IMR-90 (cell line): ENCODE measurements around the gene RAB3C. TPM values are rescaled to one million over a fixed set of nuclear protein-coding genes. Genes with fewer than 3 reads are reported as not detected.

Experiments used
- ATAC-seq: fragments of 200-7000 bp; cut with Tn5 transposase; 2 replicates; pipeline ENCODE4 v1.9.1; 2020; ENCODE audit warnings: low read depth, mild to moderate bottlenecking, moderate library complexity
- BruUV-seq: library from RNA; stranded (reverse); fragments of 400-500 nt; replicated peaks from 2 replicates; lab custom pipeline; 2021; lab: Mats Ljungman, UMichigan
- CTCF ChIA-PET: fragments of 300-600 bp; formaldehyde crosslinking; extraction: SDS; loops from one replicate; lab custom pipeline; 2021; ENCODE audit warnings: antibody characterized with exemption; lab: Yijun Ruan, JAX
- POLR2A ChIA-PET: fragments of 300-600 bp; sonication (Branson Sonifier 250); formaldehyde crosslinking; loops from one replicate; lab custom pipeline; 2022; ENCODE audit warnings: antibody characterized with exemption; ENCODE audit not compliant: unreplicated experiment; lab: Charles Lee
- DNase-seq: peaks from one replicate; pipeline ENCODE4 v3.0.0; 2013
- H2AFZ ChIP-seq: replicated peaks from 2 replicates; pipeline ENCODE3; 2013; ENCODE audit warnings: low read length, mild to moderate bottlenecking; ENCODE audit not compliant: poor library complexity
- H2AK5ac ChIP-seq: 2 replicates; pipeline ENCODE4 v1.6.1; 2013; ENCODE audit warnings: low read depth, low read length, inconsistent platforms
- H2AK9ac ChIP-seq: replicated peaks from 2 replicates; pipeline ENCODE3; 2013; ENCODE audit warnings: mild to moderate bottlenecking, low read depth, low read length, moderate library complexity; ENCODE audit not compliant: poor library complexity
- H2BK120ac ChIP-seq: 2 replicates; pipeline ENCODE4 v1.6.1; 2013; ENCODE audit warnings: low read depth, low read length, inconsistent platforms
- H2BK15ac ChIP-seq: 3 replicates; pipeline ENCODE4 v1.6.1; 2013; ENCODE audit warnings: low read depth, low read length, inconsistent platforms
- H2BK20ac ChIP-seq: 2 replicates; pipeline ENCODE4 v1.6.1; 2013; ENCODE audit warnings: low read depth, mild to moderate bottlenecking, inconsistent platforms, low read length, moderate library complexity
- H2BK5ac ChIP-seq: 2 replicates; pipeline ENCODE4 v1.6.1; 2013; ENCODE audit warnings: mild to moderate bottlenecking, low read depth, low read length, inconsistent platforms; ENCODE audit not compliant: poor library complexity, severe bottlenecking
- H3K14ac ChIP-seq: replicated peaks from 2 replicates; pipeline ENCODE4 v1.6.1; 2013; ENCODE audit warnings: low read depth, low read length, inconsistent platforms
- H3K18ac ChIP-seq: 2 replicates; pipeline ENCODE4 v1.6.1; 2013; ENCODE audit warnings: low read depth, low read length, control low read depth
- H3K23ac ChIP-seq: 2 replicates; pipeline ENCODE4 v1.6.1; 2013; ENCODE audit warnings: low read depth, low read length, inconsistent platforms
- H3K27ac ChIP-seq: 2 replicates; pipeline ENCODE4 v1.5.1; 2013; ENCODE audit warnings: mild to moderate bottlenecking, control low read depth, low read length; ENCODE audit not compliant: insufficient read depth
- H3K27me3 ChIP-seq: 2 replicates; pipeline ENCODE4 v1.6.1; 2013; ENCODE audit warnings: low read length; ENCODE audit not compliant: control insufficient read depth, insufficient read depth
- H3K36me3 ChIP-seq: 2 replicates; pipeline ENCODE4 v1.6.1; 2013; ENCODE audit warnings: low read length, mixed read lengths; ENCODE audit not compliant: control insufficient read depth, insufficient read depth
- H3K4ac ChIP-seq: 2 replicates; pipeline ENCODE4 v1.6.1; 2013; ENCODE audit warnings: low read depth, low read length, inconsistent platforms
- H3K4me1 ChIP-seq: 2 replicates; pipeline ENCODE4 v1.6.1; 2013; ENCODE audit warnings: low read length, mixed read lengths; ENCODE audit not compliant: control insufficient read depth, insufficient read depth
- H3K4me2 ChIP-seq: 2 replicates; pipeline ENCODE4 v1.6.1; 2013; ENCODE audit warnings: low read depth, mild to moderate bottlenecking, control low read depth, low read length, moderate library complexity
- H3K4me3 ChIP-seq: 2 replicates; pipeline ENCODE4 v1.5.1; 2013; ENCODE audit warnings: low read depth, mild to moderate bottlenecking, control low read depth, low read length, moderate library complexity; ENCODE audit not compliant: insufficient read depth
- H3K56ac ChIP-seq: 2 replicates; pipeline ENCODE4 v1.6.1; 2013; ENCODE audit warnings: low read length, inconsistent platforms; ENCODE audit not compliant: insufficient read depth; ENCODE audit errors: extremely low read depth
- H3K79me1 ChIP-seq, 2 experiments: 2 replicates each; pipeline ENCODE4 v1.6.1; 2013; ENCODE audit warnings: low read length in 2 of 2, inconsistent platforms in 1 of 2, low read depth in 1 of 2
- H3K9ac ChIP-seq: 2 replicates; pipeline ENCODE4 v1.6.1; 2013; ENCODE audit warnings: low read depth, low read length, control low read depth
- H3K9me1 ChIP-seq: 2 replicates; pipeline ENCODE4 v1.6.1; 2013; ENCODE audit warnings: low read length, inconsistent platforms; ENCODE audit not compliant: insufficient read depth
- H3K9me3 ChIP-seq: 2 replicates; pipeline ENCODE4 v1.6.1; 2013; ENCODE audit warnings: low read length; ENCODE audit not compliant: control insufficient read depth, insufficient read depth
- H4K20me1 ChIP-seq: 2 replicates; pipeline ENCODE4 v1.6.1; 2013; ENCODE audit warnings: low read length, inconsistent platforms; ENCODE audit not compliant: insufficient read depth
- H4K5ac ChIP-seq: 2 replicates; pipeline ENCODE4 v1.6.1; 2013; ENCODE audit warnings: mild to moderate bottlenecking, low read depth, low read length, control low read depth
- H4K8ac ChIP-seq, 2 experiments: 2 replicates each; pipeline ENCODE4 v1.6.1; 2013; ENCODE audit warnings: low read depth in 2 of 2, low read length in 2 of 2, control low read depth in 1 of 2, inconsistent platforms in 1 of 2
- H4K91ac ChIP-seq: 2 replicates; pipeline ENCODE4 v1.6.1; 2013; ENCODE audit warnings: low read depth, low read length, inconsistent platforms; ENCODE audit not compliant: insufficient read depth
- WGBS, 2 experiments: methylation state at CpG; one replicate each; pipeline versions ENCODE4 v1.1.5 to v1.1.7; 2013; ENCODE audit warnings: missing lambda C conversion rate in 2 of 2; ENCODE audit not compliant: insufficient read length in 1 of 2; ENCODE audit errors: extremely low coverage in 2 of 2; 5-methylcytosine and 5-hydroxymethylcytosine counted together
- dilution Hi-C: fragments of 300-500 bp; cut with HindIII; formaldehyde crosslinking; loops from one replicate; pipeline ENCODE4 v1.14.3; 2018; ENCODE audit warnings: low sequenced_read_pairs; ENCODE audit not compliant: unreplicated experiment
- in situ Hi-C: fragments of 300-500 bp; cut with MboI; formaldehyde crosslinking; loops from 3 replicates; pipeline ENCODE4 v1.14.3; 2019; ENCODE audit warnings: low sequenced_read_pairs, inconsistent platforms, mixed read lengths
- intact Hi-C: fragments of 100-400 bp; cut with micrococcal nuclease; formaldehyde crosslinking; loops from 2 replicates; pipeline ENCODE4 v1.10.0; 2022
- polyA plus RNA-seq, 3 experiments: library from polyadenylated mRNA; depleted of rRNA; stranded (reverse); fragments of >200 nt; gene quantifications; 2 replicates each; pipeline ENCODE4 v1.2.3, GENCODE V29; 2012; ENCODE audit warnings: low replicate concordance in 1 of 3
- total RNA-seq: library from RNA; depleted of rRNA; stranded (reverse); fragments of >200 nt; gene quantifications from 2 replicates; pipeline ENCODE4 v1.2.3, GENCODE V29; 2012
- TF ChIP-seq, protein P1 (sequence below): fragments of 150-350 bp; IDR thresholded peaks from 2 replicates; pipeline ENCODE4 v1.6.1; 2016; ENCODE audit warnings: low read depth, mild to moderate bottlenecking, low read length, moderate library complexity, borderline replicate concordance
- TF ChIP-seq, protein P2 (sequence below): conservative IDR thresholded peaks from 2 replicates; pipeline ENCODE4 v1.5.1; 2012; ENCODE audit warnings: mild to moderate bottlenecking, low read depth, low read length, improper control_type of control experiment

The RAB3C gene
- total and polyA plus RNA-seq, 2 of the 4 experiments (the other 2 are of a cell fraction): not detected

DNA sequence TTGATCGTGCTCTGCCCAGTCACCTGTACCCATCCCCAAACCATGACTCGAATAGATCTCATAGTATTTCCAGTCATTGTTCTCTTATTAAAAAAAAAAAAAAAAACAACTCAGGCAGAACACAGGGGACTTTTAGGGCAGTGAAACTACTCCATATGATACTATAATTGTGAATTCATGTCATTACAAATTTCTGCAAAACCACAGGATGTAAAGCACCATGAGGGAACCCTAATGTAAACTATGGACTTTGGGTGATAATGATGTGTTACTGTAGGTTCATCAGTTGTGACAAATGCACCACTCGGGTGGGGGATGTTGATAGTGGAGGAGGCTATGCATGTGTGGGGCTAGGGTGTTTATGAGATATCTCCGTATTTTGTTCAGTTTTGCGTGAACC is 133.8 kb downstream of the RAB3C start:
- no peak overlapping the region for H2AFZ ChIP-seq
- H3K27me3 ChIP-seq: no peaks in the 10 kb centered on the region
- DNase-seq: no peak
- intact Hi-C loops: no loop called here
- no peak overlapping the region for H3K4ac ChIP-seq
- ATAC-seq: no peak
- WGBS, 2 experiments: no CpG with 5 or more reads among the region's 5 CpGs
- no peak overlapping the region for H2BK20ac ChIP-seq
- ChIA-PET POLR2A (no interaction called here), CTCF (no interaction called here)
- H3K18ac ChIP-seq: no peak overlapping the region
- H3K9ac ChIP-seq: no peak overlapping the region
- no peak overlapping the region for H2AK9ac ChIP-seq
- H3K56ac ChIP-seq: no peak overlapping the region
- in situ Hi-C loops: no loop called here
- H2BK15ac ChIP-seq: no peak overlapping the region
- no peaks in the 10 kb centered on the region for H4K20me1 ChIP-seq
- no peaks in the 10 kb centered on the region for H3K9me1 ChIP-seq
- no peak overlapping the region for H3K27ac ChIP-seq
- H3K23ac ChIP-seq: no peak overlapping the region
- H4K5ac ChIP-seq: no peak overlapping the region
- no peaks in the 10 kb centered on the region for H3K36me3 ChIP-seq
- TF ChIP-seq, protein P1, sequence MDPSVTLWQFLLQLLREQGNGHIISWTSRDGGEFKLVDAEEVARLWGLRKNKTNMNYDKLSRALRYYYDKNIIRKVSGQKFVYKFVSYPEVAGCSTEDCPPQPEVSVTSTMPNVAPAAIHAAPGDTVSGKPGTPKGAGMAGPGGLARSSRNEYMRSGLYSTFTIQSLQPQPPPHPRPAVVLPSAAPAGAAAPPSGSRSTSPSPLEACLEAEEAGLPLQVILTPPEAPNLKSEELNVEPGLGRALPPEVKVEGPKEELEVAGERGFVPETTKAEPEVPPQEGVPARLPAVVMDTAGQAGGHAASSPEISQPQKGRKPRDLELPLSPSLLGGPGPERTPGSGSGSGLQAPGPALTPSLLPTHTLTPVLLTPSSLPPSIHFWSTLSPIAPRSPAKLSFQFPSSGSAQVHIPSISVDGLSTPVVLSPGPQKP: no peak
- TF ChIP-seq, protein P2, sequence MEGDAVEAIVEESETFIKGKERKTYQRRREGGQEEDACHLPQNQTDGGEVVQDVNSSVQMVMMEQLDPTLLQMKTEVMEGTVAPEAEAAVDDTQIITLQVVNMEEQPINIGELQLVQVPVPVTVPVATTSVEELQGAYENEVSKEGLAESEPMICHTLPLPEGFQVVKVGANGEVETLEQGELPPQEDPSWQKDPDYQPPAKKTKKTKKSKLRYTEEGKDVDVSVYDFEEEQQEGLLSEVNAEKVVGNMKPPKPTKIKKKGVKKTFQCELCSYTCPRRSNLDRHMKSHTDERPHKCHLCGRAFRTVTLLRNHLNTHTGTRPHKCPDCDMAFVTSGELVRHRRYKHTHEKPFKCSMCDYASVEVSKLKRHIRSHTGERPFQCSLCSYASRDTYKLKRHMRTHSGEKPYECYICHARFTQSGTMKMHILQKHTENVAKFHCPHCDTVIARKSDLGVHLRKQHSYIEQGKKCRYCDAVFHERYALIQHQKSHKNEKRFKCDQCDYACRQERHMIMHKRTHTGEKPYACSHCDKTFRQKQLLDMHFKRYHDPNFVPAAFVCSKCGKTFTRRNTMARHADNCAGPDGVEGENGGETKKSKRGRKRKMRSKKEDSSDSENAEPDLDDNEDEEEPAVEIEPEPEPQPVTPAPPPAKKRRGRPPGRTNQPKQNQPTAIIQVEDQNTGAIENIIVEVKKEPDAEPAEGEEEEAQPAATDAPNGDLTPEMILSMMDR: no peak
- no peak overlapping the region for H3K4me3 ChIP-seq
- H3K9me3 ChIP-seq: no peaks in the 10 kb centered on the region
- H2BK120ac ChIP-seq: no peak overlapping the region
- dilution Hi-C loops: no loop called here
- BruUV-seq: no TSS peak
- H4K8ac ChIP-seq: no peak overlapping the region
- H3K79me1 ChIP-seq: no peaks in the 10 kb centered on the region
- no peaks in the 10 kb centered on the region for H3K4me1 ChIP-seq
- no peak overlapping the region for H2AK5ac ChIP-seq
- no peak overlapping the region for H4K91ac ChIP-seq
- H3K4me2 ChIP-seq: no peak overlapping the region
- no peak overlapping the region for H2BK5ac ChIP-seq
- H3K14ac ChIP-seq: no peak overlapping the region
